LNCAP (cell line): ENCODE results near the gene PMF1.

ENCODE experiments used
- TF ChIP-seq, protein P1 (sequence below): fragments of 450-650 bp; IDR thresholded peaks from 2 replicates; pipeline ENCODE4 v1.5.1; 2017; ENCODE audit warnings: mild to moderate bottlenecking

The PMF1 gene

DNA sequence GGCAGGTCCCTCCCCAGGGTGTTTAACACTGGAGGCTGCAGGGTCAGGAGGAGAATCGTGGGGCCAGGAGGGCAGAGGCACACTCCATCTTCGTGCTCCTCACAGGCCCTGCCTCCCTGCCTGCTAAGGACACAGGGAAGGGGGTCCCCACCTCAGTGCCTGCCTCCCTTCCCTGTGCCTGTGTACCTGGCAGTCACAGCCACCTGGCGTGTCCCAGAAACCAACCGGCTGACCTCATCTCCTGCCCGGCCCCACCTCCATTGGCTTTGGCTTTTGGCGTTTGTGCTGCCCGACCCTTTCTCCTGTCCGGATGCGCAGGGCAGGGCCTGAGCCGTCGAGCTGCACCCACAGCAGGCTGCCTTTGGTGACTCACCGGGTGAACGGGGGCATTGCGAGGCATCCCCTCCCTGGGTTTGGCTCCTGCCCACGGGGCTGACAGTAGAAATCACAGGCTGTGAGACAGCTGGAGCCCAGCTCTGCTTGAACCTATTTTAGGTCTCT is 28.6 kb downstream of the PMF1 start:
- TF ChIP-seq, protein P1, sequence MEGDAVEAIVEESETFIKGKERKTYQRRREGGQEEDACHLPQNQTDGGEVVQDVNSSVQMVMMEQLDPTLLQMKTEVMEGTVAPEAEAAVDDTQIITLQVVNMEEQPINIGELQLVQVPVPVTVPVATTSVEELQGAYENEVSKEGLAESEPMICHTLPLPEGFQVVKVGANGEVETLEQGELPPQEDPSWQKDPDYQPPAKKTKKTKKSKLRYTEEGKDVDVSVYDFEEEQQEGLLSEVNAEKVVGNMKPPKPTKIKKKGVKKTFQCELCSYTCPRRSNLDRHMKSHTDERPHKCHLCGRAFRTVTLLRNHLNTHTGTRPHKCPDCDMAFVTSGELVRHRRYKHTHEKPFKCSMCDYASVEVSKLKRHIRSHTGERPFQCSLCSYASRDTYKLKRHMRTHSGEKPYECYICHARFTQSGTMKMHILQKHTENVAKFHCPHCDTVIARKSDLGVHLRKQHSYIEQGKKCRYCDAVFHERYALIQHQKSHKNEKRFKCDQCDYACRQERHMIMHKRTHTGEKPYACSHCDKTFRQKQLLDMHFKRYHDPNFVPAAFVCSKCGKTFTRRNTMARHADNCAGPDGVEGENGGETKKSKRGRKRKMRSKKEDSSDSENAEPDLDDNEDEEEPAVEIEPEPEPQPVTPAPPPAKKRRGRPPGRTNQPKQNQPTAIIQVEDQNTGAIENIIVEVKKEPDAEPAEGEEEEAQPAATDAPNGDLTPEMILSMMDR, result no peak

DNA sequence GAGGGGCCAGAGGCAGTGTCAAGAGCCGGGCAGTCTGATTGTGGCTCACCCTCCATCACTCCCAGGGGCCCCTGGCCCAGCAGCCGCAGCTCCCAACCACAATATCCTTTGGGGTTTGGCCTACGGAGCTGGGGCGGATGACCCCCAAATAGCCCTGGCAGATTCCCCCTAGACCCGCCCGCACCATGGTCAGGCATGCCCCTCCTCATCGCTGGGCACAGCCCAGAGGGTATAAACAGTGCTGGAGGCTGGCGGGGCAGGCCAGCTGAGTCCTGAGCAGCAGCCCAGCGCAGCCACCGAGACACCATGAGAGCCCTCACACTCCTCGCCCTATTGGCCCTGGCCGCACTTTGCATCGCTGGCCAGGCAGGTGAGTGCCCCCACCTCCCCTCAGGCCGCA is 29.1 kb downstream of the PMF1 start, which contains the start of gene BGLAP:
Gene BGLAP (plus strand): TSS at position 259 of the 400 bp plus-strand sequence. CDS start 48 bp downstream, at position 307.
- TF ChIP-seq, protein P1, result no peak

DNA sequence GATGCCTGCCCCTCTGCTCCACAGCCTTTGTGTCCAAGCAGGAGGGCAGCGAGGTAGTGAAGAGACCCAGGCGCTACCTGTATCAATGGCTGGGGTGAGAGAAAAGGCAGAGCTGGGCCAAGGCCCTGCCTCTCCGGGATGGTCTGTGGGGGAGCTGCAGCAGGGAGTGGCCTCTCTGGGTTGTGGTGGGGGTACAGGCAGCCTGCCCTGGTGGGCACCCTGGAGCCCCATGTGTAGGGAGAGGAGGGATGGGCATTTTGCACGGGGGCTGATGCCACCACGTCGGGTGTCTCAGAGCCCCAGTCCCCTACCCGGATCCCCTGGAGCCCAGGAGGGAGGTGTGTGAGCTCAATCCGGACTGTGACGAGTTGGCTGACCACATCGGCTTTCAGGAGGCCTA is 29.9 kb downstream of the PMF1 start:
- TF ChIP-seq, protein P1, result no peak

DNA sequence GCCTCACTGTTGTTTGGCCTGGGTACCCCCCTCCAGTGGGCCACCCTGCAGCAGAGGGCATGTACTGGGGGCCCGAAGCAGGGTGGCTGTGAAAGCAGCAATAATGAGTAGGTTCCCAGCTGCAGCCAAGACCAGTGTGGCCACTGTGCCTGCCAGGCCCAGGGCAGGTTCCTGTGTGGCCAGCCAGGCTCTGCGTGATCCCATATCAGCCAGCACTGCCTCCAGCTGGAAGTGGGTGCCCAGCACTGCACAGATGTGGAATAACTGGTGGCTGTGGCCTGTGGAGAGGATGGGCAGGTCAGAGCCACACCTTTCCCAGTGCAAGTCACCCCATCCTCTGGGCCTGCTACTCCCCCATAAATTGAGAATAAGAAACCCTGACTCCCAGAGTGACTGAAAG is 31.3 kb downstream of the PMF1 start:
- TF ChIP-seq, protein P1, result no peak

DNA sequence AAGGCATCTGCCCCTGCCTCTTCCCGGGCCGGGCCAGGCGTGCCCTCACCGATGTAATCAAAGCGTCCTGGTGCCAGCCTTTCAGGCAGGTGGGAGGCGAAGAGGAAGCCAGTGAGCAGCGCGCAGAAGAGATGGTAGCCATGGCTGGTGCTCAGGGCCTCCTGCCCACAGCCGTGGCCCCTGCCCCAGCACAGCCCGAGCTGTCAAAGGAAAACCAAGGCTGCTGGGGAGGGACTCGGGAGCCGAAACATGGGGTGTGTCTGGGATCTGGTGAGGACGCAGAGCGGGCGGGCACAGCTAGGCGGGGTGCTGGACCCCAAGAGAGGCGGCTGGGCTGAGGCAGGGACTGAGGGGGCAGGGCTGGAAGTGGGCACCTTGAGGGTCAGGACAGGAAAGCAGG is 31.9 kb downstream of the PMF1 start:
- TF ChIP-seq, protein P1, result no peak

DNA sequence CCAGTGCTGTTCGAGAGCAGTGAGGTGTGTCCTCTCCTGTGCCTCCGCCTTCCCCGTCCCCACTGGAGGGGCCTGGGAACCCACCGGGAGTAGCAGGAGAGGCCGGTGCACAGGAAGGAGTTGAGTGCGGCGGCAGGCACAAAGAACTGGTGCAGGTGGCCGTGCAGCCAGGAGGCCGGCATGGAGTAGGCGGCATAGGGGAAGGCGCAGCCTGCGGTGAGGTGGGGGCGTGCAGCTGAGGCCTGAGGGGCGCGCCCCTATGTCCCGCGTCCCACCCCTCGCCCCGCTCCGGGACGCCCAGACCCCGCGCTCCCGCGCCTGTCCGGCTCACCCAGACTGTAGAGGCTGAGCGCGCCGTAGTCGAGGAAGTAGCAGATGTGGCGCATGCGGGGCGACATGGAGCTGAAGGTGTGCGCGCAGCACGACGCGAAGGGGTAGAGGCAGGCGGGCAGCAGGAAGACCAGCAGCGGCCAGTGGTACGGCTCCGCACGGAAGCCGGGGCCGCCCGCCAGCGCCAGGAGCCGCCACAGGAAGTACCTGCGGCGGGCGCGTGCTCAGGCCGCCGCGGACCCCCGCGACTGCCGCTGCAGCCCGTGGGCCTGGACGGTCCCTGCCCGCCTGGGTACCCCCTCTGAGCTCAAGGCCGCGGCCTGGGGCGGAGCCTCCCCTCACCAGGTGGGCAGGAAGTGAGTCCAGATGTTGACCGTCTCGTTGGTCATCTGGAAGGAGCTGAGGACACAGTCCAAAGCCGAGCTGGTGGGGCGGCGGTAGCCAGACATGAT is 32.8 kb downstream of the PMF1 start:
- TF ChIP-seq, protein P1, result no peak

DNA sequence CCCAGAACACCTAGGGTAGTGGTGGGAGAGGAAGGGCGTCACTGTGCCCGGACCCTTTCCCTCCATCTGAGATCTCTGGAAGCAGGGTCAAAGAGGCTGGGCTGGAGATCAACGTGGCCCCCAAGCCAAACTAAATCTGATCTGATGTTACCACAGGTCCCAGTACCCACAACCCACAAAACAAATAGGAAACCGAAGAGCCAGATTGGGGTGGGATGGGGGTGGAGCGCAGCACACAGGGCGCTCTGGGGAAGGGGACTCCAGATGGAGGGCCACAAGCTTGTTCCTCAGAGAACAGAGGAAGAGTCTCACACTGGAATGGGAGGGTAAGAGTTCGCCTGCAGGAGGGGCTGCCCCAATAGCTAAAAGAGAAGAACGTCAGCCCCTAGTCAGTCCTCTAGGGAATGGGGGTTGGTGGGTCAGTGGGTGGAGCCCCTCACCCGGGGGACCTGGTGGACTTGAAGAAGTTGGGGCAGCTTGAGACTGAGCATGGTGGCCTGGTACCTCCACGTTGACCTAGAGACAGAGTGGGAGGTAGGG is 33.5 kb downstream of the PMF1 start:
- TF ChIP-seq, protein P1, result no peak
